Activated CD8-positive, alpha-beta T cell treated with anti-CD3 and anti-CD28 coated beads for 36 hours (primary cell): ENCODE results near the gene NGDN. TPM values are rescaled to one million over a fixed set of nuclear protein-coding genes. Genes with fewer than 3 reads are reported as not detected.
"Not testable (repeated sequence)": the region's sequence is repeated elsewhere in the genome, so short reads cannot be mapped to it uniquely, and the experiment has no call there.

Experiments used
- ATAC-seq: fragments of 200-7000 bp; cut with Tn5 transposase; one replicate; pipeline ENCODE4 v1.10.0; 2021; ENCODE audit warnings: mild to moderate bottlenecking, moderate library complexity
- CTCF ChIA-PET: fragments of 350-600 bp; sonication (Branson Sonifier 250); formaldehyde crosslinking; loops from one replicate; lab custom pipeline; 2021; ENCODE audit warnings: antibody characterized with exemption; lab: Charles Lee
- POLR2A ChIA-PET: fragments of 350-600 bp; sonication (Branson Sonifier 250); formaldehyde crosslinking; loops from one replicate; lab custom pipeline; 2021; ENCODE audit warnings: antibody characterized with exemption; lab: Charles Lee
- DNase-seq: peaks from one replicate; pipeline ENCODE4 v3.0.0-alpha.2; 2020
- H3K27ac Mint-ChIP-seq: one replicate; pipeline ENCODE4 v1.8.0; 2021; ENCODE audit warnings: mild to moderate bottlenecking, mixed read lengths
- H3K27me3 Mint-ChIP-seq: one replicate; pipeline ENCODE4 v1.8.0; 2021; ENCODE audit warnings: mixed read lengths
- H3K36me3 Mint-ChIP-seq: one replicate; pipeline ENCODE4 v1.8.0; 2021; ENCODE audit warnings: low read depth, mixed read lengths
- H3K4me1 Mint-ChIP-seq: one replicate; pipeline ENCODE4 v1.8.0; 2021; ENCODE audit warnings: low read depth, mixed read lengths
- H3K4me3 Mint-ChIP-seq: one replicate; pipeline ENCODE4 v1.8.0; 2021; ENCODE audit warnings: mild to moderate bottlenecking, moderate library complexity, mixed read lengths
- H3K9me3 Mint-ChIP-seq: one replicate; pipeline ENCODE4 v1.8.0; 2021; ENCODE audit warnings: mixed read lengths
- intact Hi-C: fragments of 100-400 bp; cut with micrococcal nuclease; formaldehyde crosslinking; loops from one replicate; pipeline ENCODE4 v1.10.0; 2022
- total RNA-seq, 2 experiments: library from RNA; stranded (reverse); gene quantifications; one replicate each; pipeline ENCODE4 v1.2.3, GENCODE V29; 2021
- TF ChIP-seq, protein P1 (sequence below): fragments of 200-600 bp; IDR thresholded peaks from one replicate; pipeline ENCODE4 v1.8.0; 2022; ENCODE audit warnings: antibody characterized with exemption, mild to moderate bottlenecking

Gene NGDN, protein sequence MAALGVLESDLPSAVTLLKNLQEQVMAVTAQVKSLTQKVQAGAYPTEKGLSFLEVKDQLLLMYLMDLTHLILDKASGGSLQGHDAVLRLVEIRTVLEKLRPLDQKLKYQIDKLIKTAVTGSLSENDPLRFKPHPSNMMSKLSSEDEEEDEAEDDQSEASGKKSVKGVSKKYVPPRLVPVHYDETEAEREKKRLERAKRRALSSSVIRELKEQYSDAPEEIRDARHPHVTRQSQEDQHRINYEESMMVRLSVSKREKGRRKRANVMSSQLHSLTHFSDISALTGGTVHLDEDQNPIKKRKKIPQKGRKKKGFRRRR
- 10 to 100 TPM; 50.9 to 57.4 TPM for total RNA-seq

DNA sequence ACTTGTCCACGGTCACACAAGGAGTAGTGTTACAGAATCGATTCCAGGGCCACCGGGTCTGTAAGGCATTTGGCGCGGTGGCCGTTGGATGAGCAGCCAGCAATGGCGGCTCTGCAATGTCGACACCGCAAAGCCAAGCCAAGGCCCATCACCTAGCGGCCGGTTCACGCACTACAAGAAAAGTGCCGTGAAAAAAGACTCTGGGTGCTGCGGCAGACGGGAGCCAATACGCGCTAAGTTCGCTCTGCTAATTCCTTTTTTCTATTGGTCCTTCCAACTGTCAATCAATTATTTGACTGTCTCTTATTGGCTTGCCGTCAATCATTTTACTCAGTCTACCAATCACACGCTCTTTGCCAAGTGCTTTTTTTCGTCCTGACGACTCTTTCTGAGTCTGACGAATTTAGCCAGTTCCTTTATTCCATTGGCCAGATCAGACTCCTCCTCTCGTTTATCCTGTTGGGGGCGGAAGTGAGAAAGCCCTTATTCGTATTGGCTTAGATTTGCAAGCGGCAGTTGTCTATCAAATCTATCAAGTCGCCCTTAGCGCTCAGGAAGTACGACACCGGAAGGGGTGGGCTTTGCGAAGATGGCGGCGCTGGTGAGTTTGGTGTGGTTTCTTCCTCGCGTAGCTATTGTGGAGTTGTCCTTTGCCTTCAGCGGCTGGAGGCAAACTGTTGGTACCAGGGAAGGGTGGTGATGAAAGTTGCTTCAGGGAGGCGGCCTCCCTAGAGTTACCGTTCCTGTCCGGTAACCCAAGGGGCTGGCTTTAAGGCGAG lies at the start of gene NGDN:
NGDN (plus strand) TSS at position 577 of the 779 bp plus-strand sequence; CDS start at position 590, 13 bp downstream.
- peaks cover 14% of the 10 kb centered on the region for H3K36me3 Mint-ChIP-seq
- DNase-seq: peak; percentile 96
- no peak within 1 kb of the TSS for H3K27ac Mint-ChIP-seq
- ChIA-PET CTCF (interaction anchor here (1.1 to 2.1 kb wide), 6 partner anchors 9 to 349 kb away, joined by 3 to 7 read pairs (median 4); no protein-coding TSS in a partner anchor), POLR2A (interaction anchor here (1.1 kb wide), 2 partner anchors 53 to 69 kb away, joined by 3 read pairs; no protein-coding TSS in a partner anchor)
- H3K4me3 Mint-ChIP-seq: no peak within 1 kb of the TSS
- intact Hi-C loops: loop anchor here (2.0 kb wide), 1 partner anchor 147 kb away; no protein-coding TSS in a partner anchor
- H3K27me3 Mint-ChIP-seq: no peaks in the 10 kb centered on the region
- peaks cover 17% of the 10 kb centered on the region for H3K4me1 Mint-ChIP-seq
- TF ChIP-seq, protein P1, sequence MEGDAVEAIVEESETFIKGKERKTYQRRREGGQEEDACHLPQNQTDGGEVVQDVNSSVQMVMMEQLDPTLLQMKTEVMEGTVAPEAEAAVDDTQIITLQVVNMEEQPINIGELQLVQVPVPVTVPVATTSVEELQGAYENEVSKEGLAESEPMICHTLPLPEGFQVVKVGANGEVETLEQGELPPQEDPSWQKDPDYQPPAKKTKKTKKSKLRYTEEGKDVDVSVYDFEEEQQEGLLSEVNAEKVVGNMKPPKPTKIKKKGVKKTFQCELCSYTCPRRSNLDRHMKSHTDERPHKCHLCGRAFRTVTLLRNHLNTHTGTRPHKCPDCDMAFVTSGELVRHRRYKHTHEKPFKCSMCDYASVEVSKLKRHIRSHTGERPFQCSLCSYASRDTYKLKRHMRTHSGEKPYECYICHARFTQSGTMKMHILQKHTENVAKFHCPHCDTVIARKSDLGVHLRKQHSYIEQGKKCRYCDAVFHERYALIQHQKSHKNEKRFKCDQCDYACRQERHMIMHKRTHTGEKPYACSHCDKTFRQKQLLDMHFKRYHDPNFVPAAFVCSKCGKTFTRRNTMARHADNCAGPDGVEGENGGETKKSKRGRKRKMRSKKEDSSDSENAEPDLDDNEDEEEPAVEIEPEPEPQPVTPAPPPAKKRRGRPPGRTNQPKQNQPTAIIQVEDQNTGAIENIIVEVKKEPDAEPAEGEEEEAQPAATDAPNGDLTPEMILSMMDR: peak; percentile 78
- H3K9me3 Mint-ChIP-seq: peaks cover 2% of the 10 kb centered on the region
- ATAC-seq: peak; percentile 93

DNA sequence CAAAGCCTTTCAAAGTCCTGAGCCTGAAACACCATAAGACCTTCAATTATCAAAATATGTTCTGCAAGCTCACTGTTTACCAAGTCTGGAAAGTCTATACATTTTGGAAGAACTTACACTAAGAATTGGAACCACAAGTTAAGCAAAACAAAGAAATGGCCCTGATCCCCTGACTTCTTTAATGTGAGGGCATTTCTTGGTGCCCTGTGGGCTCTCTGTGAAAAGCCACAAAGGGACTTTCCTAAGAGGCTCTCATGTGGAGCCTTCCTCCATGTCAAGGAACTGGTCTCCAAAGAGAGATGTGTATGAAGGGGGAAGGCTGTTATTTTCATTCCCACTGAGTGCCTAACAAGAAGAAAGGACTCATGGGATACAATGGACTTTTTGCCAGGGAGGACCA lies 47.9 kb upstream of the NGDN start:
- peaks cover 3% of the 10 kb centered on the region for H3K27me3 Mint-ChIP-seq
- H3K9me3 Mint-ChIP-seq: no peaks in the 10 kb centered on the region
- intact Hi-C loops: no loop called here
- H3K4me1 Mint-ChIP-seq: peaks cover 14% of the 10 kb centered on the region
- CTCF ChIA-PET: interaction anchor here (0.8 to 1.1 kb wide), 3 partner anchors 42 to 137 kb away, joined by 3 to 4 read pairs (median 3); no protein-coding TSS in a partner anchor
- H3K36me3 Mint-ChIP-seq: no peaks in the 10 kb centered on the region
- TF ChIP-seq, protein P1: no peak
- POLR2A ChIA-PET: no interaction called here
- ATAC-seq (peak; percentile 86), DNase-seq (peak; percentile 63)
- H3K27ac Mint-ChIP-seq: peak overlapping the region; percentile 37
- H3K4me3 Mint-ChIP-seq: no peak overlapping the region

DNA sequence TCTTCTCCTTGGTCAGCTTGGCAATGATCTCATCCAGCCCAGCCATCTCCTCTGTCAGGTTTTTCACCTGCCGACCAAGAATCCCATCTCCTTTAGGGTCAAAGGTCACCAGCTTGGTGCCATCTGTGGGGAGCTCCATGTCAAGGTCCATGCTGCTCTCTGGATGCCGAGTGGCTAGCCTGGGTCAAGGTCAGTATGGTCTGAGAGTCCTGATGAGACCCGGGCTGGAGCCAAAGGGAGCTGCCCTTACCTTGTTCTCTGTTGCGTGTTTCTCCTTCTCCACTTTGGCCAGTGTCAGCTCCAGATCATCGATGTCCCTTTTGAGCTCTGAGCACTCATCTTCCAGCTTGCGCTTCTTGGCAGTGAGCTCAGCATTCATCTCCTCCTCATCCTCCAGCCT lies 45.8 kb upstream of the NGDN start:
- ATAC-seq (no peak), DNase-seq (no peak)
- ChIA-PET CTCF (interaction anchor here (1.5 to 2.3 kb wide), 4 partner anchors 29 to 165 kb away, joined by 3 to 10 read pairs (median 7); no protein-coding TSS in a partner anchor), POLR2A (no interaction called here)
- Mint-ChIP-seq H3K36me3 (no peaks in the 10 kb centered on the region), H3K4me1 (peaks cover 14% of the 10 kb centered on the region), H3K27me3 (no peaks in the 10 kb centered on the region), H3K4me3 (no peak overlapping the region), H3K9me3 (no peaks in the 10 kb centered on the region), H3K27ac (no peak overlapping the region)
- intact Hi-C loops: no loop called here
- TF ChIP-seq, protein P1: no peak

DNA sequence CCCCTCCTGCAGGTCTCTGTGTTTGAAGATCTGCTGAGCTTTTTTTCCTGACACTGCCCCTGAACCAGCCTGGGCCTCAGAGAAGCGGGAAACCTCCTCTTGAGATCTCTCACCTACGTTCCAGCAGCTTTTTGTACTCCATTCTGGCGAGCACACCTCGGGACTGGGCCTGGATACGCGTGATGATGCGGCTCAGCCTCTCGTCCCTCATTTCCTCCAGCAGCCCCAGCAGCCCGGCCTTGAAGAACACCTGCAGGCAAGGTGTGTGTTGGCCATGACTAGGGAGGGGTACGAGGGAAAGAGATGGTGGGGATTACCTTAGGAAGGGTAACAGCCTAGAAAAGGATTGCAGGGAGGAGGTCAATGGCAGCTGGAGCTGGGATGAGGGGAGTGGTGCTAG lies 44.3 kb upstream of the NGDN start:
- H3K4me1 Mint-ChIP-seq: peaks cover 14% of the 10 kb centered on the region
- H3K27me3 Mint-ChIP-seq: no peaks in the 10 kb centered on the region
- intact Hi-C loops: no loop called here
- H3K9me3 Mint-ChIP-seq: no peaks in the 10 kb centered on the region
- ATAC-seq: no peak
- DNase-seq: no peak
- POLR2A ChIA-PET: interaction anchor here (1.1 kb wide), 1 partner anchor 15 kb away, joined by 4 read pairs; no protein-coding TSS in a partner anchor
- TF ChIP-seq, protein P1: no peak
- CTCF ChIA-PET: interaction anchor here (2.3 kb wide), 1 partner anchor 45 kb away, joined by 10 read pairs; no protein-coding TSS in a partner anchor
- H3K36me3 Mint-ChIP-seq: no peaks in the 10 kb centered on the region
- H3K4me3 Mint-ChIP-seq: no peak overlapping the region
- H3K27ac Mint-ChIP-seq: no peak overlapping the region

DNA sequence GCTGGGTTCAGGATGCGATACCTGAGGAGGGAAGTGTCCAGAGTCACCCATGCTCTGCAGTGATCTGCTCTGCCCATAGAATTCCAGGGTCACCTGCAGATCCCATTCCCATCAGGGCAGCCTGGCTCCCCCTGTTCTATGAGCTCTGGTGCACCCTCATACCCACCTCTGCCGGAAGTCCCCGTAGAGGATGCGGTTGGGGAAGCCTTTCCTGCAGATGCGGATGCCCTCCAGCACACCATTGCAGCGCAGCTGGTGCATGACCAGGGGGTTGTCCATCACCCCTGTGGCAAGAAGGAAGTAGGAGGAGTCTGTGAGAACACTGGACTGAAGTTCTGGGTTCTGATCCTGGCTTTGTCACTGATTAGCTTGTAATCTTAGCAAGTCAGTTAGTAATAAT lies 43.7 kb upstream of the NGDN start:
- POLR2A ChIA-PET, DNase-seq, H3K9me3 Mint-ChIP-seq, H3K27me3 Mint-ChIP-seq, H3K36me3 Mint-ChIP-seq, H3K4me3 Mint-ChIP-seq, ATAC-seq, intact Hi-C loops, H3K27ac Mint-ChIP-seq: not testable (repeated sequence)
- peaks cover 14% of the 10 kb centered on the region for H3K4me1 Mint-ChIP-seq
- CTCF ChIA-PET: interaction anchor here (0.5 kb wide), 1 partner anchor 53 kb away, joined by 3 read pairs; no protein-coding TSS in a partner anchor
